Hindlimb muscle (tissue), 1 donor: Measurements from ENCODE around the gene ANKRD29. TPM values are rescaled to one million over a fixed set of nuclear protein-coding genes. Genes with fewer than 3 reads are reported as not detected.

Experiments
- DNase-seq: peaks from one replicate; pipeline ENCODE4 v3.0.0-alpha.2; 2013
- polyA plus RNA-seq: library from polyadenylated mRNA; unstranded; fragments of 120-200 nt; gene quantifications from one replicate; pipeline ENCODE4 v1.2.1, GENCODE V29; 2013; ENCODE audit not compliant: insufficient read length

The ANKRD29 gene
- polyA plus RNA-seq, 1 donor, result 5.1 TPM

- no peak for DNase-seq
Measured at GRCh38 chr18:23556145-23556780, 106.4 kb downstream of the ANKRD29 start.

GRCh38 chr18:23553887-23554286 is 108.8 kb downstream of the ANKRD29 start:
- DNase-seq, result no peak

GRCh38 chr18:23552505-23552904 is 110.2 kb downstream of the ANKRD29 start:
- no peak for DNase-seq

- DNase-seq, result no peak
Measured at GRCh38 chr18:23551978-23552377, 110.7 kb downstream of the ANKRD29 start.

- no peak for DNase-seq
Measured at GRCh38 chr18:23550898-23551297, 111.8 kb downstream of the ANKRD29 start.

Other genes with a start within 250 kb of the ANKRD29 start
- gene RIOK3, start 209.6 kb downstream of the ANKRD29 start, polyA plus RNA-seq, result 78.1 TPM
- gene RMC1, start 159.4 kb downstream of the ANKRD29 start, polyA plus RNA-seq, result 15.5 TPM
- 32.5 TPM for gene NPC1, start 76.4 kb downstream of the ANKRD29 start, polyA plus RNA-seq
- gene LAMA3, start 26.5 kb upstream of the ANKRD29 start, polyA plus RNA-seq, result 3.1 TPM